HEK293 (cell line): ENCODE data around the gene RAB9A.

Experiments
- CTCF ChIA-PET: fragments of 350-600 bp; formaldehyde crosslinking; extraction: SDS; loops from one replicate; lab custom pipeline; 2021; ENCODE audit warnings: antibody characterized with exemption; lab: Yijun Ruan, JAX
- POLR2A ChIA-PET: fragments of 300-600 bp; formaldehyde crosslinking; extraction: SDS; loops from one replicate; lab custom pipeline; 2020; ENCODE audit warnings: antibody characterized with exemption, inconsistent platforms; lab: Yijun Ruan, JAX
- H3K27ac ChIP-seq: fragments of 200-500 bp; sonication (Bioruptor generic); 2 replicates; pipeline ENCODE4 v1.5.1; 2014; ENCODE audit warnings: low read depth, low read length, control low read depth, inconsistent platforms; ENCODE audit errors: extremely low read depth
- H3K36me3 ChIP-seq, 2 experiments: fragments of 200-500 bp in 1 of 2; sonication (Bioruptor generic) in 1 of 2; 1 replicate in 1 of 2; 2 replicates in 1 of 2; pipeline ENCODE4 v1.5.1; 2014 to 2017; ENCODE audit warnings: inconsistent platforms in 2 of 2, low read length in 2 of 2; ENCODE audit not compliant: control insufficient read depth in 2 of 2, insufficient read depth in 1 of 2
- H3K4me1 ChIP-seq: fragments of 200-500 bp; sonication (Bioruptor generic); 2 replicates; pipeline ENCODE4 v1.5.1; 2014; ENCODE audit warnings: mild to moderate bottlenecking, low read length, inconsistent platforms; ENCODE audit not compliant: control insufficient read depth, insufficient read depth
- H3K4me3 ChIP-seq: 2 replicates; pipeline ENCODE4 v1.5.1; 2011; ENCODE audit warnings: low read depth, mild to moderate bottlenecking, control low read depth, low read length, moderate library complexity
- H3K9me3 ChIP-seq: fragments of 200-500 bp; sonication (Bioruptor generic); 2 replicates; pipeline ENCODE4 v1.5.1; 2014; ENCODE audit warnings: low read depth, low read length, inconsistent platforms; ENCODE audit not compliant: control insufficient read depth, insufficient read depth
- BCL6B ChIP-seq: fragments of 450-650 bp; formaldehyde crosslinking; IDR thresholded peaks from 2 replicates; pipeline ENCODE4 v1.5.1; 2017; ENCODE audit warnings: missing biosample characterization, missing genetic modification characterization
- KLF16 ChIP-seq: fragments of 450-650 bp; formaldehyde crosslinking; IDR thresholded peaks from 2 replicates; pipeline ENCODE4 v1.5.1; 2017; ENCODE audit warnings: missing biosample characterization, missing genetic modification characterization
- PRDM10 ChIP-seq: fragments of 450-650 bp; formaldehyde crosslinking; IDR thresholded peaks from 2 replicates; pipeline ENCODE4 v1.5.1; 2016; ENCODE audit warnings: missing biosample characterization, missing genetic modification characterization
- SCRT2 ChIP-seq: fragments of 450-650 bp; formaldehyde crosslinking; IDR thresholded peaks from 2 replicates; pipeline ENCODE4 v1.5.1; 2016; ENCODE audit warnings: missing biosample characterization, missing genetic modification characterization
- ZFHX2 ChIP-seq: fragments of 450-650 bp; formaldehyde crosslinking; conservative IDR thresholded peaks from 2 replicates; pipeline ENCODE4 v1.5.1; 2016; ENCODE audit warnings: missing biosample characterization, missing genetic modification characterization
- ZNF121 ChIP-seq: fragments of 450-650 bp; formaldehyde crosslinking; IDR thresholded peaks from 2 replicates; pipeline ENCODE4 v1.5.1; 2016; ENCODE audit warnings: missing biosample characterization, missing genetic modification characterization
- ZNF2 ChIP-seq: fragments of 450-650 bp; formaldehyde crosslinking; IDR thresholded peaks from 2 replicates; pipeline ENCODE4 v1.5.1; 2016; ENCODE audit warnings: missing biosample characterization, missing genetic modification characterization
- ZNF239 ChIP-seq: fragments of 450-650 bp; formaldehyde crosslinking; IDR thresholded peaks from 2 replicates; pipeline ENCODE4 v1.5.1; 2016; ENCODE audit warnings: missing biosample characterization, missing genetic modification characterization
- ZNF600 ChIP-seq: fragments of 450-650 bp; formaldehyde crosslinking; IDR thresholded peaks from 2 replicates; pipeline ENCODE4 v1.5.1; 2016; ENCODE audit warnings: missing biosample characterization, missing genetic modification characterization
- ZNF664 ChIP-seq: fragments of 450-650 bp; formaldehyde crosslinking; IDR thresholded peaks from 2 replicates; pipeline ENCODE4 v1.5.1; 2016; ENCODE audit warnings: missing biosample characterization, missing genetic modification characterization
- ZNF670 ChIP-seq: fragments of 450-650 bp; formaldehyde crosslinking; IDR thresholded peaks from 2 replicates; pipeline ENCODE4 v1.5.1; 2016; ENCODE audit warnings: missing biosample characterization, missing genetic modification characterization, low read depth
- ZNF792 ChIP-seq: fragments of 450-650 bp; formaldehyde crosslinking; IDR thresholded peaks from 2 replicates; pipeline ENCODE4 v1.5.1; 2016; ENCODE audit warnings: missing biosample characterization, missing genetic modification characterization
- TF ChIP-seq, protein P1 (sequence below): fragments of 450-650 bp; formaldehyde crosslinking; IDR thresholded peaks from 2 replicates; pipeline ENCODE4 v1.5.1; 2016; ENCODE audit warnings: missing biosample characterization, missing genetic modification characterization
- TF ChIP-seq, protein P2 (sequence below): fragments of 450-650 bp; formaldehyde crosslinking; IDR thresholded peaks from 2 replicates; pipeline ENCODE4 v1.5.1; 2017; ENCODE audit warnings: missing biosample characterization, missing genetic modification characterization
- TF ChIP-seq, protein P3 (sequence below): fragments of 450-650 bp; formaldehyde crosslinking; IDR thresholded peaks from 2 replicates; pipeline ENCODE4 v1.5.1; 2017; ENCODE audit warnings: missing biosample characterization, missing genetic modification characterization

The RAB9A gene

GRCh38 chrX:13719192-13719856 lies 30.4 kb downstream of the RAB9A start:
- H3K36me3 ChIP-seq, result peaks cover 63 to 69% of the 10 kb centered on the region in 2 experiments
- ChIA-PET POLR2A (interaction anchor here (0.7 to 1.0 kb wide), 3 partner anchors 12 to 44 kb away, joined by 3 read pairs; no protein-coding TSS in a partner anchor), CTCF (interaction anchor here (0.7 to 1.1 kb wide), 3 partner anchors 12 to 312 kb away, joined by 3 to 7 read pairs (median 4); no protein-coding TSS in a partner anchor)

More at GRCh38 chrX:13719192-13719856, 30.4 kb downstream of the RAB9A start:
- Histone ChIP-seq H3K4me1 (peaks cover 6% of the 10 kb centered on the region; the same call in 1 of the 2 replicates), H3K4me3 (no peak overlapping the region), H3K9me3 (no peaks in the 10 kb centered on the region), H3K27ac (no peak overlapping the region)
- TF ChIP-seq SCRT2 (tag by site-specific recombination) (no peak), ZNF664 (no peak), ZNF2 (tag by site-specific recombination) (no peak), PRDM10 (tag by site-specific recombination) (no peak), BCL6B (tag by site-specific recombination) (no peak), ZNF239 (no peak), ZNF121 (tag by site-specific recombination) (no peak), ZNF600 (no peak), ZNF670 (tag by site-specific recombination) (no peak), ZNF792 (no peak), ZFHX2 (no peak), KLF16 (no peak)
- TF ChIP-seq, protein P1, sequence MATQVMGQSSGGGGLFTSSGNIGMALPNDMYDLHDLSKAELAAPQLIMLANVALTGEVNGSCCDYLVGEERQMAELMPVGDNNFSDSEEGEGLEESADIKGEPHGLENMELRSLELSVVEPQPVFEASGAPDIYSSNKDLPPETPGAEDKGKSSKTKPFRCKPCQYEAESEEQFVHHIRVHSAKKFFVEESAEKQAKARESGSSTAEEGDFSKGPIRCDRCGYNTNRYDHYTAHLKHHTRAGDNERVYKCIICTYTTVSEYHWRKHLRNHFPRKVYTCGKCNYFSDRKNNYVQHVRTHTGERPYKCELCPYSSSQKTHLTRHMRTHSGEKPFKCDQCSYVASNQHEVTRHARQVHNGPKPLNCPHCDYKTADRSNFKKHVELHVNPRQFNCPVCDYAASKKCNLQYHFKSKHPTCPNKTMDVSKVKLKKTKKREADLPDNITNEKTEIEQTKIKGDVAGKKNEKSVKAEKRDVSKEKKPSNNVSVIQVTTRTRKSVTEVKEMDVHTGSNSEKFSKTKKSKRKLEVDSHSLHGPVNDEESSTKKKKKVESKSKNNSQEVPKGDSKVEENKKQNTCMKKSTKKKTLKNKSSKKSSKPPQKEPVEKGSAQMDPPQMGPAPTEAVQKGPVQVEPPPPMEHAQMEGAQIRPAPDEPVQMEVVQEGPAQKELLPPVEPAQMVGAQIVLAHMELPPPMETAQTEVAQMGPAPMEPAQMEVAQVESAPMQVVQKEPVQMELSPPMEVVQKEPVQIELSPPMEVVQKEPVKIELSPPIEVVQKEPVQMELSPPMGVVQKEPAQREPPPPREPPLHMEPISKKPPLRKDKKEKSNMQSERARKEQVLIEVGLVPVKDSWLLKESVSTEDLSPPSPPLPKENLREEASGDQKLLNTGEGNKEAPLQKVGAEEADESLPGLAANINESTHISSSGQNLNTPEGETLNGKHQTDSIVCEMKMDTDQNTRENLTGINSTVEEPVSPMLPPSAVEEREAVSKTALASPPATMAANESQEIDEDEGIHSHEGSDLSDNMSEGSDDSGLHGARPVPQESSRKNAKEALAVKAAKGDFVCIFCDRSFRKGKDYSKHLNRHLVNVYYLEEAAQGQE (tag by site-specific recombination), result no peak
- TF ChIP-seq, protein P2, sequence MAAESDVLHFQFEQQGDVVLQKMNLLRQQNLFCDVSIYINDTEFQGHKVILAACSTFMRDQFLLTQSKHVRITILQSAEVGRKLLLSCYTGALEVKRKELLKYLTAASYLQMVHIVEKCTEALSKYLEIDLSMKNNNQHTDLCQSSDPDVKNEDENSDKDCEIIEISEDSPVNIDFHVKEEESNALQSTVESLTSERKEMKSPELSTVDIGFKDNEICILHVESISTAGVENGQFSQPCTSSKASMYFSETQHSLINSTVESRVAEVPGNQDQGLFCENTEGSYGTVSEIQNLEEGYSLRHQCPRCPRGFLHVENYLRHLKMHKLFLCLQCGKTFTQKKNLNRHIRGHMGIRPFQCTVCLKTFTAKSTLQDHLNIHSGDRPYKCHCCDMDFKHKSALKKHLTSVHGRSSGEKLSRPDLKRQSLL (tag by site-specific recombination), result no peak
- TF ChIP-seq, protein P3, sequence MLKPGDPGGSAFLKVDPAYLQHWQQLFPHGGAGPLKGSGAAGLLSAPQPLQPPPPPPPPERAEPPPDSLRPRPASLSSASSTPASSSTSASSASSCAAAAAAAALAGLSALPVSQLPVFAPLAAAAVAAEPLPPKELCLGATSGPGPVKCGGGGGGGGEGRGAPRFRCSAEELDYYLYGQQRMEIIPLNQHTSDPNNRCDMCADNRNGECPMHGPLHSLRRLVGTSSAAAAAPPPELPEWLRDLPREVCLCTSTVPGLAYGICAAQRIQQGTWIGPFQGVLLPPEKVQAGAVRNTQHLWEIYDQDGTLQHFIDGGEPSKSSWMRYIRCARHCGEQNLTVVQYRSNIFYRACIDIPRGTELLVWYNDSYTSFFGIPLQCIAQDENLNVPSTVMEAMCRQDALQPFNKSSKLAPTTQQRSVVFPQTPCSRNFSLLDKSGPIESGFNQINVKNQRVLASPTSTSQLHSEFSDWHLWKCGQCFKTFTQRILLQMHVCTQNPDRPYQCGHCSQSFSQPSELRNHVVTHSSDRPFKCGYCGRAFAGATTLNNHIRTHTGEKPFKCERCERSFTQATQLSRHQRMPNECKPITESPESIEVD (tag by site-specific recombination), result no peak
